GM19025 (cell line): Measurements from ENCODE around the gene LY86.

Experiments
- ATAC-seq: cut with Tn5 transposase; IDR thresholded peaks from one replicate; pipeline ENCODE4 v1.9.1; 2021; ENCODE audit warnings: mild to moderate bottlenecking, low read depth, moderate library complexity; ENCODE audit not compliant: unreplicated experiment

Gene LY86

DNA sequence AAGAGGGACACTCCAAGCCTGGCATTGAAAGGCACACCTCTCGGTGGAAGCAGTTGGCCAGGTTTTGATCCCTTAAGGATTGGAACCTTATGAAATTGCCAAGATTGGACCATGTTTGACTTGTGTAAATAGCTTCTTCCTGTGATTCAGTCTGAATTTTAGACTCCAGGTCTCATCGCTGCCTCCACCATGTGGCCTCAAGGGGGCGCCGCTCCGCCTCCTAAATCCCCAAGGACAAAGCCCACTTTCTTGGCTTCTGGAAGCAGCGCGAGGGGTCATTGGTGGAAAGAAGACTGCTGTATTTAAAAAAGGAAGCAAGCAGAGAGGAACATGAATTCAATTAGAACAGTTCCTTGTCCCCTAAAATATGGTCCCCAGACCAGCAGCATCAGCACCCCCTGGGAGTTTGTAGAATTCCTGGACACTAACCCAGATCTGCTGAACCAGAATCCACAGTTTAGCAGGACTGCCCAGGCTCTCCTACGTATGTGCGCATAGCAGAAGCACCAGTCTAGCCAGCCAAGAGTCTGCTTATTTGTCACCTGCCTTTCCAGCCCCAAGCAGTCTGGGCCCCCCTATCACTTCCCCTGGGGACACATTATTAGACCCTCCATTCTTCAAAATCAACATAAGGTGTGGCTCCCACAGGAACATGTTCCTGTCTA is 108.5 kb downstream of the LY86 start:
- ATAC-seq, result no peak

DNA sequence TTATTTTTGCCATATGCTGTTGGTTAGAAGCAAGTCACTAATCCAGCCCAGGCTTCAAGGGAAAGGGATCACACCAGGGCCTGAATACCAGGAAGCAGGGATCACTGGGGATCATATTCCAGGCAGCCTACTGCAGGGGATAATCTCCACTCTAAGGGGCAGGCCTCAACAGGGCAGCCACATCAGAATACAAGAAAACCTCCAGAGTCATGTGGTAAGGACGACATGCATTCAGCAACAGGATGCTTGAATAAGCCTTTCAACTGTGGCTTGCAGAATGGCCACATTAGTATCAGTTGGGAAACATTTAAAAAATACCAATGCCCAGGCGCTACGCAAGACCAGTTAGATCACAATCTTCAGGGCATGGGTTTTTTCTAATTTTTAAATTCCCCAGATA is 109.1 kb downstream of the LY86 start:
- ATAC-seq, result no peak

DNA sequence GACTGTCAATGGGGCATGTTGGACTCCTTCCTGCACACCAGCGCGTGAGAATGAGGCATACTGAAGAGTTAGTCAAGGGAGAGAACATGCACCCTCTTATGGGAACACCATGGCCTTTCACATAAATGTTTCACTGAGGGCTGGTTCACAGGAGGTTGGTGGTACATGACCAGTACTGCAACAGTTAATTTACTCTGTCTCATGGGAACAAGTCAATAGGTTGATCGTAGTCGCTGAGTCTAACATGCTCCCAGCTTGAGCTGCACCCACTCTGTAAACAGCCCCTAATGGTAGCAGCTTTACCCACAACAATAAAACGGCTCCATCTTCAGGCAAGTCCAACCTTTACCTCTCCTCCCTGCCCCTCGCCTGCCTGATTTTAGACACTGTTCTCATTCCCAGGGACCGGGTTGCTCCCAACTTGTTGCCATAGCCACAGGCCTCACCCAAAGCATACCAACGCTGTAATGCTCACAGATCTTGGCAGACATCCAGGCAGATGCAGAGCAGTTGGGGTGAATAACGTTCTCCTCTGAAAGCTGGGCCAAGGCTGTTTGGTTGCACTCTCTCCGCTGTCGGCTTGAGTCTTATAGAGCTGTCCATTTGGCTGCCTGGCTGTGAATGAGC is 111.3 kb downstream of the LY86 start:
- no peak for ATAC-seq

DNA sequence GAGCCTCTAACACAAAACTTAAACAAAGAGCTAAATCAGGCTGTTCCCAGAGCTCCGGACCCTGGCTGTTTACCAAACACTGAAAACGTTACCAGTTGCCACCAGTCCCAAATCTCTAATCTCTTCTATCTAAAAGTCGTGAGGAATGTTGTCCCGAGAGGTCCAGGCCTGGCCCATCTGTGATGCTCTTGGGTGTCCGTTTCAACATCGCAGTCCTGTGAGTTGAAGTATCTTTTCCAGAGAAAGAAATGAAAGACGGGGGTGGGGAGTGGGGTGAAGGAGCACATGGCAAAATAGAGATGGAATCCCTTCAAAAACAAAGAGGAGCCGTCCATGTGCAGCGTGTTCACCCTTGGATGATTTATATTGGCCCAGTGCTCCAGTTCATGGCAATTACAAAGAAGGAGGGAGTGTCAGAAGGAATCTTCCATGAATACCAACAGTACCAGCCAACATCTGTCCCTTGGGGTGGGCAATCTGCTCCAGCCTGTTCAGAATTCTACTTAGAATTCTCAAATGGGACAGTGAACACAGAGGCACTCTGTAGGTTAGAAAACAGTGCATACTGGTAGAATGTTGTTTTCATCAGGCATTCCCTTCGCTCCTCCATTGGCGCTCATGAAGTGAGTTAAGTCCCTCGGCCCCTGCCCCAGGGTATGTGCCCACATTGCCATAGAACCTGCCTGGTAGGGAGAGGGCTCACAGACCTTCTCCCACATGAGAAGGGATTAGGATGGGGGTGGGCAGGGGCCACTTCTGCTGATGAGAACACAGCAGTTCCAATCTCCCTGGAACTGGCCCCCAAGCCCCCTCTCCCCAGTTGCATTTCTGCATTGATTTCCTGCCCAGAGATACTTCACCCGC is 112.1 kb downstream of the LY86 start:
- ATAC-seq, result no peak

DNA sequence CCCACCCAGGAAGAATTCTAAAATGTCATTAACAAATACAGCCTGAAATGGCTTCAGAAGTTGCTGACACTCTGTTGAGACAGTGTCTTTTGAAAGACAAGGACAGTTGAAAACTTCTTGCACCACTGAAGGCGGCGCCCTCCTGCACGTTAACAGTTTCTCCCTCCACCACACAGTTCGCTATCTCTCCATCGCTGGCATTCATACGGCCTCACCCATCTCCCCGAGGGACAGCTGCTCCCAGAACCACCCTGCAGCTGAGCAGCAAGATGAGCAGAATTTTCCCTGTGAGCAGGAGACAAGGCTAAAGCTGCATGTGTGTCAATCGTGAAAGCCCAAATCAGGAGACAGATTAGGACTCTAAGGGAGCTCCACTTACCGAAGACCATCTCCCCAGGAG is 113.3 kb downstream of the LY86 start:
- ATAC-seq, result no peak

DNA sequence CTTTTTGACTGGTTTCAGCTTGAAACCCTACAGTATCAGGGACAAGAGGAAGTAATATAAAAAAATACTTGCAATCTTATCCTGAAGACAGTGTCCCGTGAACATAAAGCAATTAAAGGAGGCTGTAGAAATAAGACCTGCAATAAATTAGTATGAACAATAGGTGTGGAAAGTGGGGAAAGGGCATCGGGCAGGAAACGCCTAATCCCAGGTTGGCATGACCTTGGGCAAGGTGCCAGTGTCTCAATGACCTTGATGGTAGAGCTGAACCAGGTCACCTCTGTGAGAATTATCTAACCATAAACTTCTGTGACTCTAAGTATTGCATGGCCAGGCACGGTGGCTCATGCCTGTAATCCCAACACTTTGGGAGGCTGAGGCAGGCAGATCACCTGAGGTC is 115.2 kb downstream of the LY86 start:
- no peak for ATAC-seq
